GM20000 (cell line): ENCODE measurements around the gene PREB.
A peak's percentile ranks its signal among the peaks of the same experiment; 100 is the strongest.

Source experiments
- DNase-seq: peaks from one replicate; pipeline ENCODE4 v3.0.0; 2012; ENCODE audit warnings: low spot score
- TF ChIP-seq, protein P1 (sequence below): IDR thresholded peaks from 2 replicates; pipeline ENCODE4 v1.5.1; 2012; ENCODE audit warnings: mild to moderate bottlenecking, control low read depth; ENCODE audit errors: extremely low read depth, missing control alignments

Gene PREB

DNA sequence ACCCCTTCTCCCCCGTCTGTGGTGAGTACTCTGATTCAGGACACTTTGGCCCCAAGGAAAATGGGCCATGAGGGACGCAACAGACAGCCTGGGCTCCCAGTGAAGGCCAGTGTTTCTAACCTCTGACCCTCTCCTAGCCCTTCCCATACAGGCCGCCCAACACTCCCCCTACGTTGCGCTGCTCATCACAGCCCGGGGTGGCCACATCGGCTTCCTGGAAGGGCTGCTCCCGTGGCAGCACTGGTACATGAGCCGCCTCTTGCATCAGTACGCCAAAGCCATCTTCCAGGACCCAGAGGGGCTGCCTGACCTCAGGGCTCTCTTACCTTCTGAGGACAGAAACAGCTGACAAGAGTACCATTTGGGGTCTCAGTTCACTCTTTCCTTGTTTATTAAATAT lies 4.0 kb downstream of the PREB start:
- TF ChIP-seq, protein P1, sequence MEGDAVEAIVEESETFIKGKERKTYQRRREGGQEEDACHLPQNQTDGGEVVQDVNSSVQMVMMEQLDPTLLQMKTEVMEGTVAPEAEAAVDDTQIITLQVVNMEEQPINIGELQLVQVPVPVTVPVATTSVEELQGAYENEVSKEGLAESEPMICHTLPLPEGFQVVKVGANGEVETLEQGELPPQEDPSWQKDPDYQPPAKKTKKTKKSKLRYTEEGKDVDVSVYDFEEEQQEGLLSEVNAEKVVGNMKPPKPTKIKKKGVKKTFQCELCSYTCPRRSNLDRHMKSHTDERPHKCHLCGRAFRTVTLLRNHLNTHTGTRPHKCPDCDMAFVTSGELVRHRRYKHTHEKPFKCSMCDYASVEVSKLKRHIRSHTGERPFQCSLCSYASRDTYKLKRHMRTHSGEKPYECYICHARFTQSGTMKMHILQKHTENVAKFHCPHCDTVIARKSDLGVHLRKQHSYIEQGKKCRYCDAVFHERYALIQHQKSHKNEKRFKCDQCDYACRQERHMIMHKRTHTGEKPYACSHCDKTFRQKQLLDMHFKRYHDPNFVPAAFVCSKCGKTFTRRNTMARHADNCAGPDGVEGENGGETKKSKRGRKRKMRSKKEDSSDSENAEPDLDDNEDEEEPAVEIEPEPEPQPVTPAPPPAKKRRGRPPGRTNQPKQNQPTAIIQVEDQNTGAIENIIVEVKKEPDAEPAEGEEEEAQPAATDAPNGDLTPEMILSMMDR = no peak
- no peak for DNase-seq

DNA sequence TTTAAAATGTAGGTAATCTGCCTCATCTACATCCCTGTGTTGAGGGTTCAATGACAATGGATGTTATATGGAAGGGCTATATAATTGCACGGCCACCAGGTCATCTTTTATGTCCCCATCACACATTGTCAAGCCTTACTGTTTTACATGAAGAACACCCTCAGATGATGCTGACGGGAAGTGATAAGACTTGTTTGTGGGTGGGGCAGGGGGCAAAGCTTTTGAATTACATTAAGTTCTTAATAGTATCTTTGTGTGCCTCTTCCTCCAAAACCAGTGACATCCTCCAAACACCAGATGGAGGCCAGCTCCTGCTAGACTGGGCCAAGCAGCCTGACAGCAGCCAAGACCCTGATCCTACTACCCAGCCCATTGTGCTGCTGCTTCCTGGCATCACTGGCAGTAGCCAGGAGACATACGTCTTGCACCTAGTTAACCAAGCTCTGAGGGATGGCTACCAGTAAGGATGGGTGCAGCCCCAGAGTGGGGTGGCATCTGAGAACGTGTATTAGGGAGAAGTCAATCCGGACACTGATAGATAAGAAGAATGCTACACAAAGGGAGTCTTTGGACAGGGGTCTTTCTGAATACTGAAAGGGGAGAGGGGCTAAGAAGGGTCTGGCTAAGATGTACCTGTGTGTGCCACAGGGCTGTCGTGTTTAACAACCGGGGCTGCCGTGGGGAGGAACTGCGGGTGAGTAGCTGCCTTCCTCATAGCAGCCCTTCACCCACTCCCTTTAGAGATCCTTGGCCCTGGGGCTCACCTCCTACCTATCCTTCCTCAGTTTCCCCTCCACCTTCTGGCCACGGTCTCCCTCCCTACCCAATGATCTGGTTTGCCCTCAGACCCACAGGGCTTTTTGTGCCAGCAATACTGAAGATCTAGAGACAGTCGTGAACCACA lies 5.5 kb downstream of the PREB start:
- TF ChIP-seq, protein P1 = no peak
- DNase-seq = no peak

DNA sequence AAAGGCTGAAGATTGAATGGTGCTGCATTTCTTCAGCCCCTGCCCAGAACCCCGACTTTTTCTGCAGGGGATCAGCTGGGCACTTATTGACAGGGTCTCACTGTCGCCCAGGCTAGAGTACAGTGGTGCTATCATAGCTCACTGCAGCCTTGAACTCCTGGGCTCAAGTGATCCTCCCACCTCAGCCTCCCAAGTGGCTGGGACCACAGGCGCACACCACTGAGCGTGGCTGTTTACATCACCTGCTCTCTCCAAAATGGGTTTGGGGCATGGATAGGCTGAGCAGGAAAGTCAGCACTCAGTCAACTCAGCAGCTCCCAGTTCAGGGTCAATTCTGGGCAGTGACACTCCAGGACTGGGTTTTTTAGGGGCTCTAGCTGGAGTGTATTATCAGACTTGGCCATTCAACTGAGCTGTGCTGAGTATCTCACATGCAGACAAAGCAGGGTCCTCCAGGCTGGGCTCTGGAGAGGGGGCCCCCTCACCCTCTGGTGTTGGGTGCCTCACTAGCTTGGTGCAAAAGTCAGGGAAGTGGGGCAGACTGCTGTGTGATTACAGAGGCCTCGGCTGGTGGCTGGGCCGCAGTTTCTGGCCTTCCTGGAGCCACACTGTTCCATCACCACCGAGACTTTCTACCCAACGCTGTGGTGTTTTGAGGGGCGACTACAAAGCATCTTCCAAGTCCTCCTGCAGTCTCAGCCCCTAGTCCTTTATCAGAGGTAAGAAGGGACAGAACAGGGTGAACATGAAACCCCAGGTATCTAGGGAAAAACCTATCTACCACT lies 6.4 kb downstream of the PREB start:
- DNase-seq = no peak
- TF ChIP-seq, protein P1 = no peak

DNA sequence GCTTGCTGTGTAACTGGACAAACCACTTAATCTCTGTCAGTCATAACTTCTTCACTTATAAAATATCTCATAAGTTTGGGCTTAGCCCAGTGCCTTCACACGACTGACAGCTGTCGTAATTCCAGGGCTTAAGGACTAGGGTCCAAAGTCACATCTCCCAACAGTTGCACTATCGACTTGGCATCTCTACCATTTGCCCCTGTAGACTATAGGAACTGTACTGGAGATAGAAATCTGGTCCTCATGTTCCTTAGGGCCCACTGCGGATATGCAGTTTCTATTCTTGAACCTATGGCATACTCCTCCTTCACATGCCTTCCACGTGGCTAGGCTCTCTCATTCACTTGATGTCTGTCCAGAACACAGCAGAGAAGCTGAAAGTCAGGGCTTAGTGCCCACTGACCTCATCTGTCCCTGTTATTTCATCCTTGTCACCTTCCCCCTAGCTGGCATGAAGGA lies 8.2 kb downstream of the PREB start:
- DNase-seq = no peak
- TF ChIP-seq, protein P1 = no peak

DNA sequence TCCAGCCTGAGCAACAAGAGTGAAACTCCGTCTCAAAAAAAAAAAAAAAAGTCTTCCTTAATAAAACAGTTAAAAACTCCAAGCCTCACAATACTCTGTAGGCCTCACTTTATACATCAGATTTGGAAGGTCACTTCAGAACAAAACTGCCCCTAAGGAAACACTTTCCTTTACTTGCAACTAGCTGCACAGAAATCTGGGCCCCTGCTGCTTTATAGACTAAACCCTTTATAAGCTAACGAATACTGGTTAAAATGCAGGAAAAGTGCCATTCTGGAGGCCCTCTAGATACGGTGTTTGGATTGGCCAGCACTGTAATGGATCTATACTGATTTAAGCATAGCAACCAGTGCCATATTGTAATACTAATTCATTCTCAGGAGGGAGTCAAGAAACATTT lies 9.3 kb downstream of the PREB start:
- no peak for DNase-seq
- TF ChIP-seq, protein P1 = no peak

DNA sequence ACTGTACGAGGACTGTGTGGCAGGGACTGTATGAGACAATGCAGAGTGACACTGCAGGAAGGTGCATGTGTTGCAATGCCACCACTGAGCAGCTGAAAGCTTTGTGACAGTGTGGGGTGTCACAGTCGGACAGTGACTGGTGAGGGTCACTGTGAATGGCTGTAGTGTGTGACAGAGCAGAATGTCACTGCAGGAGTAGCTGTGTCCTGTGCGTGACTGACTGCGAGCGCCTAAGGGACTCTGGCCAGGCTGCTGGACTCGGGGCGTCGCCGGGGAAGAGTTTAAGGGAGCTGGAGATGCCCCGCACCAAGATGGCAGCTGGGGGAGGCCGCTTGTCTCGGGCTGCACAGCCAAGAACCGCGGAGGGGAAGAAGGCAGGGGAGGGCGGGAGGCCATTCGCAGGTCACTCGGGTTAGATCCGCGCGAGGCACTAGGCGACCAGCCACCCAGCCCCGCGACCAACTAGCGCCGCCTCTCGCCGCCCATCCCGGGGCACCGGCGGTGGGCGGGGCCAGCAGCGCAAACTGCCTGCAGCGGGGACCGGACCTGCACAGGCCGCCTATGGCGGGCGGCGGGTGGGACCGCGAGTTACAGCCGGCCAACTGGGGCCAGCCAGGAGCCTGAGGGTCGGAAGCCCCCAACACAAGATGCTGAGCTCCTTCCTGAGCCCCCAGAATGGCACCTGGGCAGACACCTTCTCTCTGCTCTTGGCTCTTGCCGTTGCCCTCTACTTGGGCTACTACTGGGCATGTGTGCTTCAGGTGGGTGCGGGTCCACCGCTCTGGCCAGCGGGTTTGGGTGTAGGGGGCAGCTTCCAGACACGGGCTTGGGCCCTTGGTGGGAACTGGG lies 10.9 kb downstream of the PREB start, which contains the start of gene ABHD1:
Gene ABHD1 (plus strand): TSS at position 514 of the 849 bp plus-strand sequence. CDS start 134 bp downstream, at position 648.
- DNase-seq = peak; percentile 80
- TF ChIP-seq, protein P1 = no peak
